Measurements from ENCODE around the gene SP110. TPM values are rescaled to one million over a fixed set of nuclear protein-coding genes. Genes with fewer than 3 reads are reported as not detected.

SP110 gene
- total RNA-seq, 1 donor from 2014 or later = 167 TPM

- intact Hi-C loops (cut with micrococcal nuclease) = no loop called here
Observed at GRCh38 chr2:230174466-230174865, 45.3 kb downstream of the SP110 start.

- intact Hi-C loops (cut with micrococcal nuclease) = no loop called here
Observed at GRCh38 chr2:230172852-230173251, 46.9 kb downstream of the SP110 start.

GRCh38 chr2:230172156-230172555 lies 47.6 kb downstream of the SP110 start:
- intact Hi-C loops (cut with micrococcal nuclease) = no loop called here

- intact Hi-C loops (cut with micrococcal nuclease) = no loop called here
Observed at GRCh38 chr2:230170532-230170931, 49.3 kb downstream of the SP110 start.

GRCh38 chr2:230166557-230167170 lies 53.1 kb downstream of the SP110 start:
- intact Hi-C loops (cut with micrococcal nuclease) = loop anchor here (10.0 kb wide), 1 partner anchor 242 kb away; the partner anchor contains the start of genes FBXO36 and TRIP12

GRCh38 chr2:230164139-230164538 lies 55.6 kb downstream of the SP110 start:
- intact Hi-C loops (cut with micrococcal nuclease) = loop anchor here (5.0 to 10.0 kb wide), 2 partner anchors 239 to 362 kb away; partner anchors contain the start of genes FBXO36 and TRIP12

GRCh38 chr2:230162981-230163380 lies 56.8 kb downstream of the SP110 start:
- intact Hi-C loops (cut with micrococcal nuclease) = loop anchor here (5.0 to 10.0 kb wide), 2 partner anchors 238 to 361 kb away; partner anchors contain the start of genes FBXO36 and TRIP12

- intact Hi-C loops (cut with micrococcal nuclease) = loop anchor here (2.0 to 10.0 kb wide), 3 partner anchors 236 to 380 kb away; partner anchors contain the start of genes FBXO36 and TRIP12
Observed at GRCh38 chr2:230161184-230161583, 58.6 kb downstream of the SP110 start.

GRCh38 chr2:230160112-230160660 lies 59.6 kb downstream of the SP110 start:
- intact Hi-C loops (cut with micrococcal nuclease) = loop anchor here (1.0 to 10.0 kb wide), 6 partner anchors 93 to 451 kb away; partner anchors contain the start of genes FBXO36 and TRIP12

GRCh38 chr2:230158468-230158867 lies 61.3 kb downstream of the SP110 start:
- intact Hi-C loops (cut with micrococcal nuclease) = no loop called here

GRCh38 chr2:230156782-230157699 lies 62.7 kb downstream of the SP110 start:
- intact Hi-C loops (cut with micrococcal nuclease) = no loop called here

GRCh38 chr2:230155359-230155758 lies 64.4 kb downstream of the SP110 start:
- intact Hi-C loops (cut with micrococcal nuclease) = no loop called here

- intact Hi-C loops (cut with micrococcal nuclease) = no loop called here
Observed at GRCh38 chr2:230153390-230153976, 66.3 kb downstream of the SP110 start.

- intact Hi-C loops (cut with micrococcal nuclease) = no loop called here
Observed at GRCh38 chr2:230152334-230152733, 67.5 kb downstream of the SP110 start.

GRCh38 chr2:230144355-230144754 lies 75.4 kb downstream of the SP110 start:
- intact Hi-C loops (cut with micrococcal nuclease) = no loop called here

- intact Hi-C loops (cut with micrococcal nuclease) = no loop called here
Observed at GRCh38 chr2:230140667-230141066, 79.1 kb downstream of the SP110 start.

GRCh38 chr2:230137902-230138539 lies 81.8 kb downstream of the SP110 start:
- intact Hi-C loops (cut with micrococcal nuclease) = no loop called here

GRCh38 chr2:230135130-230135525 lies 84.7 kb downstream of the SP110 start:
- intact Hi-C loops (cut with micrococcal nuclease) = no loop called here

GRCh38 chr2:230134496-230135129 lies 85.2 kb downstream of the SP110 start:
- intact Hi-C loops (cut with micrococcal nuclease) = no loop called here

- intact Hi-C loops (cut with micrococcal nuclease) = no loop called here
Observed at GRCh38 chr2:230131366-230131765, 88.4 kb downstream of the SP110 start.

Measured in T-helper 1 cell treated with Interleukin-12 subunit alpha and Interleukin-12 subunit beta and Interleukin-4 antibody, amounts not matched to agents 30 ng/mL and 1 ng/mL, for 36 hours (primary cell).